Measurements from ENCODE around the gene BRINP2.

BRINP2 gene

DNA sequence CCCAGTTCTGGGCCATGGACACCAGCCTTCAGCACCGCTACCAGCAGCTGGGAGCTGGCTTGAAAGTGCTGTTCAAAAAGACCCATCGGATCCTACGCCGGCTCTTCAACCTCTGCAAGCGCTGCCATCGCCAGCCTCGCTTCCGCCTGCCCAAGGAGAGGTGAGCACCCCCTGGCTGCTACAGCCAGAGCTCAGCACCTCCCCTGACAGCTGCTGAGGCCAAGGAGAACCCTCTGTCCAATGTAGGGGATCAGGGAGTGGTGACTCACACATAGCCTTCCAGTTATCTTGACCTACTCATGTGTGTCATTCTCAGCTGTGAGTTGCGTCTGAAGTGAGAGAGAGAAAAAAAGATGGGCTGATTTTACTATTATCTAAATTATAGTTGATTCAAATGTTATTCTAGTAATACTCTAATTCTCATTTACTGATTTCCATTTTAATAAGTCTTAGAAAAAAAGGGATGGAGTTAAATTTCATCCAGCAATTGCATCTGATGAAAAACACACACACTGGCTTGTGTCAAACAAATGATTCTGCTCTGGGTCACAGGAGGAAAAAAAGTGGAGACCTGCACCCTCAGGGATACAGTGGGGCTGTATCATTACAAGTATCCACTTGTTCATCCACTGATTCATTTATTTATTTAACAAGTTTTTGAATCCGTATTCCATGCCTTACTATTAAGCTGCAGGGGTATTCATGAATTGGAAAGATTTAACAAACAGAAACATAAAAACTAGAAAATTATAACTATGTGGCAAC lies 108.0 kb downstream of the BRINP2 start:
- Histone ChIP-seq H3K4me3 (replicated peaks; ENCODE audit: low read depth, low read length) (no peak overlapping the region), H3K27me3 (replicated peaks; ENCODE audit: control insufficient read depth, insufficient read depth, low read length) (no peaks in the 10 kb centered on the region), H3K36me3 (ENCODE audit: control insufficient read depth, insufficient read depth, low read length) (no peaks in the 10 kb centered on the region)
- TF ChIP-seq, protein P1, sequence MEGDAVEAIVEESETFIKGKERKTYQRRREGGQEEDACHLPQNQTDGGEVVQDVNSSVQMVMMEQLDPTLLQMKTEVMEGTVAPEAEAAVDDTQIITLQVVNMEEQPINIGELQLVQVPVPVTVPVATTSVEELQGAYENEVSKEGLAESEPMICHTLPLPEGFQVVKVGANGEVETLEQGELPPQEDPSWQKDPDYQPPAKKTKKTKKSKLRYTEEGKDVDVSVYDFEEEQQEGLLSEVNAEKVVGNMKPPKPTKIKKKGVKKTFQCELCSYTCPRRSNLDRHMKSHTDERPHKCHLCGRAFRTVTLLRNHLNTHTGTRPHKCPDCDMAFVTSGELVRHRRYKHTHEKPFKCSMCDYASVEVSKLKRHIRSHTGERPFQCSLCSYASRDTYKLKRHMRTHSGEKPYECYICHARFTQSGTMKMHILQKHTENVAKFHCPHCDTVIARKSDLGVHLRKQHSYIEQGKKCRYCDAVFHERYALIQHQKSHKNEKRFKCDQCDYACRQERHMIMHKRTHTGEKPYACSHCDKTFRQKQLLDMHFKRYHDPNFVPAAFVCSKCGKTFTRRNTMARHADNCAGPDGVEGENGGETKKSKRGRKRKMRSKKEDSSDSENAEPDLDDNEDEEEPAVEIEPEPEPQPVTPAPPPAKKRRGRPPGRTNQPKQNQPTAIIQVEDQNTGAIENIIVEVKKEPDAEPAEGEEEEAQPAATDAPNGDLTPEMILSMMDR (IDR thresholded peaks at IDR 0.05; ENCODE audit: insufficient read depth, low read length, poor library complexity, severe bottlenecking): no peak
- DNase-seq (ENCODE audit: extremely low read depth, insufficient read length): no peak

DNA sequence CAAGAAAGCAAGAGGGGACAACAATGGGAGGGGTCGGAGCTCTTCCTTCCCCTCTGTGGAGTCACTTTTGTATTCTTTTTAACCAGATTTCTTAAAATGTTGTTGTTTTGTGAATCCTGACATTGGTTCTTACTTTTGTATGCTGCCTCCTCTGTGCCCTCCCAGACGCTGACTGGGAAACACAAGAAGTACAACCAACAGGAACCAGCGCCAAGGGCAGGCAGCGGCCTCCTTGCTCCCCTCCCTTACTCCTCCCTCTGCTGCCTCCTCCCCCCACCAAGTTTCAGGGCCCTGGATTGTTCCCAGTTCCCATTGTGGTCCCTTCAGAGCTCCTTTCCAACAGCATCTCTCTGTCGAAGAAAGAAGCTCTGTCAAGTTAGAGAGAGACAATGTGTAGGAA lies 111.1 kb downstream of the BRINP2 start:
- Histone ChIP-seq H3K4me3 (replicated peaks; ENCODE audit: low read depth, low read length) (no peak overlapping the region), H3K27me3 (replicated peaks; ENCODE audit: control insufficient read depth, insufficient read depth, low read length) (no peaks in the 10 kb centered on the region), H3K36me3 (ENCODE audit: control insufficient read depth, insufficient read depth, low read length) (no peaks in the 10 kb centered on the region)
- DNase-seq (ENCODE audit: extremely low read depth, insufficient read length): no peak
- TF ChIP-seq, protein P1 (IDR thresholded peaks at IDR 0.05; ENCODE audit: insufficient read depth, low read length, poor library complexity, severe bottlenecking): no peak

DNA sequence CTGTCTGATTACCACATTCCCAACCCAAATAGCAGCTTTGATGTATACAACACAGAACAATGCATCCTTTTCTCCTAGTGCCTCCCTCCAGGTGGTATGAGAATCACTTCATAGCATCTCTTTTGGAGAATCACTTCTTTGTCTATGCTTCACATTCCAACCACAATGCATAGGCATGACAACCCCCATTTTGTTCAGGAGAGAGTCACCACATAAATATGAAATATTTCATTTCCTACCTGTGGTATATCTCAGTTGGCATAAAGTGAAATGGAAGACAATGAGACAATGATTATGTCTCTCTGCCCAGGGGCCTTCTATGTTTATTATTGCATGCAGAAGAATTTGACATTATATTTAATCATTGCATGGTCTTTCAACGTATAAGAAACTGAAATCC lies 112.2 kb downstream of the BRINP2 start:
- no peak overlapping the region for H3K4me3 ChIP-seq (replicated peaks; ENCODE audit: low read depth, low read length)
- H3K27me3 ChIP-seq (replicated peaks; ENCODE audit: control insufficient read depth, insufficient read depth, low read length): no peaks in the 10 kb centered on the region
- DNase-seq (ENCODE audit: extremely low read depth, insufficient read length): no peak
- no peaks in the 10 kb centered on the region for H3K36me3 ChIP-seq (ENCODE audit: control insufficient read depth, insufficient read depth, low read length)
- TF ChIP-seq, protein P1 (IDR thresholded peaks at IDR 0.05; ENCODE audit: insufficient read depth, low read length, poor library complexity, severe bottlenecking): no peak

DNA sequence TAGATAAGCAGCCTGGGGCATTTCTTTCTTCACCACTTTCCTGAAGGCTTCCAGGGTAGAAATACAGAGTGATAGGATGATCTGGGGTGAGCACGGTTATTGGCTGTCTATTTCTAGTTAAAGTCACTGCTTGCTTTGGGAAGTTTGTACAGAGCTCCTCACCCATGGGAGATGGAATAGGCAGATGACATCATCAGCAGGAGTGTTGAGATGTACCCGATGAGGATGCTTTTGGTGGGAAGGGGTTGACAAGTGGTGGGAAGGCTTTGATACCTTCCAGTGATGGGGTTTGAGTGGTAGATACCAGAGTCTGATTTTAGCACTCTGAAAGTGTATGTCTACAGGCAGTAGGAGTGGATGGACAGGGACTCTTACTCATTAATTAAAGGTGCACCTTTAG lies 112.6 kb downstream of the BRINP2 start:
- no peaks in the 10 kb centered on the region for H3K27me3 ChIP-seq (replicated peaks; ENCODE audit: control insufficient read depth, insufficient read depth, low read length)
- TF ChIP-seq, protein P1 (IDR thresholded peaks at IDR 0.05; ENCODE audit: insufficient read depth, low read length, poor library complexity, severe bottlenecking): no peak
- H3K4me3 ChIP-seq (replicated peaks; ENCODE audit: low read depth, low read length): no peak overlapping the region
- DNase-seq (ENCODE audit: extremely low read depth, insufficient read length): no peak
- H3K36me3 ChIP-seq (ENCODE audit: control insufficient read depth, insufficient read depth, low read length): no peaks in the 10 kb centered on the region

DNA sequence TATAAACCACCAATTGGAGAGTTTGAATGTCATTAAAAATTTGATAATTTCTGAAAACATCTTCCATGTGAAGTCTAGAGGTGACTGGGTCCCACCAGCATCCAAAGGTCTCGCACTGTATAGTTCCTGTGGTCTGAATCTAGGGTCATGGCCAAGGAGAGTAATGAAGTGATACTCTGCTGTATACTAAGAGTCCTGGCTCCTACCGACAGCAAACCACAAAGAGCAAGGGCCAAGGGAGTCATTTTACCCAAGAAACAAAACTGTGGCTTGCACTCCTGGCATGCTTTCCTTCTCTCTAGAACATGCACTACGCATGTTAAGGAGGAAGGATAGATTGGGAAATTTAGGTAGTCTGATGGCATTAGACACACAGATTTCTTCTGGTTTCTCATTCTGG lies 115.6 kb downstream of the BRINP2 start:
- H3K27me3 ChIP-seq (replicated peaks; ENCODE audit: control insufficient read depth, insufficient read depth, low read length): no peaks in the 10 kb centered on the region
- no peak for DNase-seq (ENCODE audit: extremely low read depth, insufficient read length)
- no peaks in the 10 kb centered on the region for H3K36me3 ChIP-seq (ENCODE audit: control insufficient read depth, insufficient read depth, low read length)
- no peak overlapping the region for H3K4me3 ChIP-seq (replicated peaks; ENCODE audit: low read depth, low read length)
- TF ChIP-seq, protein P1 (IDR thresholded peaks at IDR 0.05; ENCODE audit: insufficient read depth, low read length, poor library complexity, severe bottlenecking): no peak

DNA sequence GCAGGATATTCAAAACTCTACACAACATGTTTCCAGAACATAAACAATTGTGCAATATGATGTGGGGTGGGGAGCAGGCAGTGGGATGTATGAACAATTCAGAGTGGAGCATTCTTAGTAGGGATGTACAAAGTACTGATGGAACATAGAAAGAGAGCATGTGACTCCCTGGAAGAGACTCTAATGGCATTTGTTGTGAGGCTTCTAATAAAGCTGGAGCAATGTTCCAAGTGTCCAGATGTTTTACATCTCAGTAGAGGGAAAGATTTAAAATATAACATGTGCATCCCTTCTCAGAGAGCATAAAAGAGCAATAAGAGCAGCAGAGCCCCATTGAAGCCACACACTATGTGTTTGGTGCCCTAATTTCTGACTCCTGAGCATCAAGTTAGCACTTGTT lies 116.5 kb downstream of the BRINP2 start:
- no peaks in the 10 kb centered on the region for H3K27me3 ChIP-seq (replicated peaks; ENCODE audit: control insufficient read depth, insufficient read depth, low read length)
- DNase-seq (ENCODE audit: extremely low read depth, insufficient read length): no peak
- TF ChIP-seq, protein P1 (IDR thresholded peaks at IDR 0.05; ENCODE audit: insufficient read depth, low read length, poor library complexity, severe bottlenecking): no peak

More for the DNA sequence above, 116.5 kb downstream of the BRINP2 start:
- no peaks in the 10 kb centered on the region for H3K36me3 ChIP-seq (ENCODE audit: control insufficient read depth, insufficient read depth, low read length)
- no peak overlapping the region for H3K4me3 ChIP-seq (replicated peaks; ENCODE audit: low read depth, low read length)

Data from GM06990 (cell line).